Measurements from ENCODE around the gene CIB4. TPM values are rescaled to one million over a fixed set of nuclear protein-coding genes. Genes with fewer than 3 reads are reported as not detected.

The CIB4 gene
- total and polyA plus RNA-seq, 2 donors (not counting 1 experiment from before 2014, with no cell fraction given) = not detected

- Histone ChIP-seq H3K9ac (ENCODE audit: low read length) (no peak overlapping the region), H4K20me1 (ENCODE audit: control insufficient read depth, insufficient read depth, low read length, poor library complexity, severe bottlenecking) (no peaks in the 10 kb centered on the region), H3K36me3 (replicated peaks in 1 of 2; ENCODE audit: control extremely low read depth in 1 of 2, control insufficient read depth in 1 of 2, extremely low read depth in 1 of 2, insufficient read depth in 2 of 2, low read length in 1 of 2) (no peaks in the 10 kb centered on the region), H3K79me2 (ENCODE audit: control insufficient read depth, insufficient read depth, low read length) (no peaks in the 10 kb centered on the region), H3K4me2 (replicated peaks; ENCODE audit: low read depth, low read length, poor library complexity, severe bottlenecking) (no peak overlapping the region), H3K27ac (ENCODE audit: low read length in 2 of 2) (no peak overlapping the region), H3K9me3 (ENCODE audit: control extremely low read depth in 1 of 3, control insufficient read depth in 2 of 3, insufficient read depth in 1 of 3, low read length in 2 of 3) (no peaks in the 10 kb centered on the region), H3K4me1 (ENCODE audit: control insufficient read depth in 2 of 2, insufficient read depth in 2 of 2, low read length in 2 of 2) (peaks cover 7 to 16% of the 10 kb centered on the region in 2 donors), H2AFZ (ENCODE audit: insufficient read depth, low read depth, low read length, poor library complexity, severe bottlenecking) (no peak overlapping the region), H3K27me3 (replicated peaks in 1 of 4; ENCODE audit: control extremely low read depth in 1 of 4, control insufficient read depth in 3 of 4, insufficient read depth in 4 of 4, low read length in 3 of 4) (peaks cover 0 to 5% (median 0%) of the 10 kb centered on the region in 4 experiments), H3K4me3 (ENCODE audit: control extremely low read depth in 1 of 5, extremely low read depth in 1 of 5, insufficient read depth in 1 of 5, low read depth in 2 of 5, low read length in 4 of 5) (no peak overlapping the region)
- Mint-ChIP-seq H3K4me3 (no peak overlapping the region), H3K9me3 (ENCODE audit: insufficient read depth) (no peaks in the 10 kb centered on the region), H3K4me1 (peaks cover 14% of the 10 kb centered on the region), H3K27me3 (peaks cover 15% of the 10 kb centered on the region), H3K27ac (no peak overlapping the region)
- WGBS (ENCODE audit: insufficient coverage) = 80% methylated on average over 11 of the region's 13 CpGs
- ChIA-PET POLR2A (no interaction called here), CTCF (no interaction called here)
- intact Hi-C loops (cut with micrococcal nuclease) = no loop called here
- TF ChIP-seq, protein P1, sequence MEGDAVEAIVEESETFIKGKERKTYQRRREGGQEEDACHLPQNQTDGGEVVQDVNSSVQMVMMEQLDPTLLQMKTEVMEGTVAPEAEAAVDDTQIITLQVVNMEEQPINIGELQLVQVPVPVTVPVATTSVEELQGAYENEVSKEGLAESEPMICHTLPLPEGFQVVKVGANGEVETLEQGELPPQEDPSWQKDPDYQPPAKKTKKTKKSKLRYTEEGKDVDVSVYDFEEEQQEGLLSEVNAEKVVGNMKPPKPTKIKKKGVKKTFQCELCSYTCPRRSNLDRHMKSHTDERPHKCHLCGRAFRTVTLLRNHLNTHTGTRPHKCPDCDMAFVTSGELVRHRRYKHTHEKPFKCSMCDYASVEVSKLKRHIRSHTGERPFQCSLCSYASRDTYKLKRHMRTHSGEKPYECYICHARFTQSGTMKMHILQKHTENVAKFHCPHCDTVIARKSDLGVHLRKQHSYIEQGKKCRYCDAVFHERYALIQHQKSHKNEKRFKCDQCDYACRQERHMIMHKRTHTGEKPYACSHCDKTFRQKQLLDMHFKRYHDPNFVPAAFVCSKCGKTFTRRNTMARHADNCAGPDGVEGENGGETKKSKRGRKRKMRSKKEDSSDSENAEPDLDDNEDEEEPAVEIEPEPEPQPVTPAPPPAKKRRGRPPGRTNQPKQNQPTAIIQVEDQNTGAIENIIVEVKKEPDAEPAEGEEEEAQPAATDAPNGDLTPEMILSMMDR (IDR thresholded peaks at IDR 0.05) = no peak
- TF ChIP-seq EZH2 (IDR thresholded peaks at IDR 0.05; ENCODE audit: borderline replicate concordance, insufficient read depth, low read depth, low read length, poor library complexity, severe bottlenecking) = no peak
- DNase-seq (no peak), ATAC-seq (ENCODE audit: low read depth) (no peak)
Observed at GRCh38 chr2:26613241-26614215, 27.6 kb downstream of the CIB4 start.

All from B cell (primary cell).